Fibroblast of lung (primary cell): ENCODE data around the gene ATXN2. TPM values are rescaled to one million over a fixed set of nuclear protein-coding genes. Genes with fewer than 3 reads are reported as not detected.
A peak's percentile ranks its signal among the peaks of the same experiment; 100 is the strongest.

Experiments
- DNase-seq, 2 donors: peaks; one replicate each; pipeline versions ENCODE4 v3.0.0 to v3.0.0-alpha.2; 2010; ENCODE audit warnings: low read depth in 2 of 2
- H2AFZ ChIP-seq: 2 replicates; pipeline ENCODE4 v1.5.1; 2012; ENCODE audit warnings: low read length, control low read depth, inconsistent platforms
- H3K27ac ChIP-seq: 2 replicates; pipeline ENCODE4 v1.5.1; 2011; ENCODE audit warnings: low read length, control low read depth; ENCODE audit not compliant: insufficient read depth
- H3K27me3 ChIP-seq: 2 replicates; pipeline ENCODE4 v1.5.1; 2011; ENCODE audit warnings: mild to moderate bottlenecking, low read length; ENCODE audit not compliant: control insufficient read depth, insufficient read depth
- H3K36me3 ChIP-seq: 2 replicates; pipeline ENCODE4 v1.5.1; 2011; ENCODE audit warnings: low read length; ENCODE audit not compliant: control insufficient read depth, insufficient read depth
- H3K4me1 ChIP-seq: 2 replicates; pipeline ENCODE4 v1.5.1; 2011; ENCODE audit warnings: low read length; ENCODE audit not compliant: control insufficient read depth, insufficient read depth; ENCODE audit errors: extremely low read depth
- H3K4me2 ChIP-seq: 2 replicates; pipeline ENCODE4 v1.5.1; 2011; ENCODE audit warnings: low read length, control low read depth; ENCODE audit not compliant: insufficient read depth; ENCODE audit errors: extremely low read depth
- H3K4me3 ChIP-seq, 4 experiments: fragments of 200-600 bp in 1 of 4; sonication (generic) in 1 of 4; replicated peaks in 1 of 4; 2 replicates each; pipeline ENCODE4 v1.5.1; 2011 to 2016; ENCODE audit warnings: low read length in 4 of 4, low read depth in 3 of 4, mild to moderate bottlenecking in 3 of 4, control low read depth in 2 of 4, inconsistent platforms in 1 of 4, mixed read lengths in 1 of 4; ENCODE audit not compliant: insufficient read depth in 1 of 4; ENCODE audit errors: control extremely low read depth in 1 of 4
- H3K79me2 ChIP-seq: 2 replicates; pipeline ENCODE4 v1.5.1; 2012; ENCODE audit warnings: mild to moderate bottlenecking, low read length, inconsistent platforms; ENCODE audit not compliant: control insufficient read depth, insufficient read depth
- H3K9ac ChIP-seq: 2 replicates; pipeline ENCODE4 v1.5.1; 2011; ENCODE audit warnings: mild to moderate bottlenecking, low read length, control low read depth; ENCODE audit not compliant: insufficient read depth
- H3K9me3 ChIP-seq: 2 replicates; pipeline ENCODE4 v1.5.1; 2012; ENCODE audit warnings: low read depth, low read length; ENCODE audit not compliant: control insufficient read depth, insufficient read depth
- H4K20me1 ChIP-seq: 2 replicates; pipeline ENCODE4 v1.5.1; 2011; ENCODE audit warnings: low read length; ENCODE audit not compliant: control insufficient read depth, insufficient read depth; ENCODE audit errors: extremely low read depth
- EZH2 ChIP-seq: IDR thresholded peaks from 2 replicates; pipeline ENCODE4 v1.5.1; 2012; ENCODE audit warnings: low read length, control low read depth, mild to moderate bottlenecking; ENCODE audit errors: missing control alignments
- polyA plus RNA-seq, 2 donors: library from polyadenylated mRNA; depleted of rRNA in 1 of 2; stranded (reverse) in 1 of 2; unstranded in 1 of 2; fragments of >200 nt; gene quantifications; 2 replicates each; pipeline ENCODE4 v1.2.1, GENCODE V29; 2011 to 2012; ENCODE audit warnings: missing spikeins in 1 of 2
- total RNA-seq: library from RNA; depleted of rRNA; stranded (reverse); fragments of >200 nt; gene quantifications from 2 replicates; pipeline ENCODE4 v1.2.1, GENCODE V29; 2014
- TF ChIP-seq, protein P1 (sequence below), 2 donors: IDR thresholded peaks in 1 of 2; conservative IDR thresholded peaks in 1 of 2; 1 replicate in 1 of 2; 2 replicates in 1 of 2; pipeline ENCODE4 v1.5.1; 2011 to 2012; ENCODE audit warnings: low read length in 2 of 2, control low read depth in 1 of 2, inconsistent platforms in 1 of 2, low read depth in 1 of 2, mild to moderate bottlenecking in 1 of 2

Gene ATXN2
- total and polyA plus RNA-seq, 2 donors (not counting 1 experiment from before 2014, with no cell fraction given) = 25.9 to 31.2 TPM

DNA sequence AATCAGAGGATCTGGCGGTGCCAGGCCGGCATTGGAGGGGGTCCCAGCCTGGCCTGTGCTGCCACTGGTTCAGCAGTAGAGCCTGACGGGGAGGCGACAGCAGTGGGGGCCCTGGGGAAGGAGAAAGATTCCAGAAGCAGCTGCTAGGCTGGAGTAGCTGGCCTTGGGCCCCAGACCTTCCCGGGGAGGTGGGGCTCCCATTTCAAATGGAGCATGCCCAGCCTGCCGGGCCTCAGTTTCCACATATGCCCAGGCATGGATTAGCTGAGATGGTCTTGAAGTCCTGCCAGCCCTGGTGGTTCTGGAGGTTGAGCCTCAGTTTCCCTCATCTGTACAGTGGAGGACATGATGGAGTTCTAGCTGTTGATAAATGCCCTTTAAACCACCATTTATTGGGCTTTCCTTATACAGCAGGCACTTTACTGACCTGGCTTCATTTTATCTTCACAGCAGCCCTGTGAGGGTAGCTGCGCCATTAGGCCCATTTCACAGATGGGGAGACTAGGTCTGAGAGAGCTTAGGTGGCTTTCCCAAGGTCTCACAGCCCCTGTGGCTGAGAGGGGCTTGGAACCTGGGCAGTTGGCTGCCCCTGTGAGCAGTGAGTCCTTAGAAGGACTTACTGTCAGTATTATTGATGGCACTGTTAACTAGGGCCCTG is 171.6 kb downstream of the ATXN2 start:
- peaks cover 22% of the 10 kb centered on the region for H3K4me1 ChIP-seq
- no peak for DNase-seq
- H4K20me1 ChIP-seq = no peaks in the 10 kb centered on the region

DNA sequence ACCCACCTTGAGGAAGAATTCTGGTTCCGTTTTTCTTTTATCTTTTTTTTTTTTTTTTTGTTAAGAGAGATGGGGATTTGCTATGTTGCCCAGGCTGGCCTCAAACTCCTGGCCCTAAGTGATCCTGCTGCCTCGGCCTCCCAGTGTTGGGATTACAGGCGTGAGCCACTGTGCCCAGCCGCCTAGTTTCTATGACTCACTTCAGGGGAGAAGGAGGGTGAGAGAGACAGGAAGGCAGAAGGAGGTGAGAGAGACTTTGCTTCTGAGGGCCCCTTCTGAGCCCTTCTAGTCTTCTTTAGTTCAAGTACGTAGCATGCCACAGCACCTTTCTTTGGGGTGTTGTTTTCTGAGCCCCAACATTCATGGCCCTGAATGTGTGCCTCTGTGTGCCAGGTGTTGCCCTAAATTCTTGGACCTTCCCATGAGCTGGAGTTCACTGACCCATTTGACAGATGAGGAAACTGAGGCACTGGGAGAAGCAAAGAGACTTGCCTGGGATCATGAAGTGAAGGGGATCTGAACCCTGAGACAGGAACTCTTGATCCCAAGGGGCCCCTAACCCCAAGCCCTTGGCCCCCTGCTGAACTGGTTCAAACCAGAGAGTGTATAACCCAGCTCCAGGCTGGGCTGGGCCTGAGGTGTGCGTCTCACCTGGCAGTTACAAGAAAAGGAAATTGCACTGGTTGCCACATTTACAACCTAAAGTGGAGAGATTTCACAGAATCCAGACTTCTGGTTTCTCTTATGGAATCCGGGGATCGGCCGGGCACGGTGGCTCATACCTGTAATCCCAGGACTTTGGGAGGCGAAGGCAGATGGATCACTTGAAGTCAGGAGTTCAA is 172.6 kb downstream of the ATXN2 start:
- peak; percentile 25 to 47 for DNase-seq
- Histone ChIP-seq H4K20me1 (no peaks in the 10 kb centered on the region), H3K4me2 (no peak overlapping the region), H3K27me3 (no peaks in the 10 kb centered on the region), H3K79me2 (peaks cover 90% of the 10 kb centered on the region), H3K9me3 (no peaks in the 10 kb centered on the region), H3K4me3 (no peak overlapping the region), H3K9ac (no peak overlapping the region), H2AFZ (no peak overlapping the region), H3K27ac (no peak overlapping the region), H3K4me1 (peaks cover 21% of the 10 kb centered on the region), H3K36me3 (peaks cover 6% of the 10 kb centered on the region)
- no peak for TF ChIP-seq EZH2
- TF ChIP-seq, protein P1, sequence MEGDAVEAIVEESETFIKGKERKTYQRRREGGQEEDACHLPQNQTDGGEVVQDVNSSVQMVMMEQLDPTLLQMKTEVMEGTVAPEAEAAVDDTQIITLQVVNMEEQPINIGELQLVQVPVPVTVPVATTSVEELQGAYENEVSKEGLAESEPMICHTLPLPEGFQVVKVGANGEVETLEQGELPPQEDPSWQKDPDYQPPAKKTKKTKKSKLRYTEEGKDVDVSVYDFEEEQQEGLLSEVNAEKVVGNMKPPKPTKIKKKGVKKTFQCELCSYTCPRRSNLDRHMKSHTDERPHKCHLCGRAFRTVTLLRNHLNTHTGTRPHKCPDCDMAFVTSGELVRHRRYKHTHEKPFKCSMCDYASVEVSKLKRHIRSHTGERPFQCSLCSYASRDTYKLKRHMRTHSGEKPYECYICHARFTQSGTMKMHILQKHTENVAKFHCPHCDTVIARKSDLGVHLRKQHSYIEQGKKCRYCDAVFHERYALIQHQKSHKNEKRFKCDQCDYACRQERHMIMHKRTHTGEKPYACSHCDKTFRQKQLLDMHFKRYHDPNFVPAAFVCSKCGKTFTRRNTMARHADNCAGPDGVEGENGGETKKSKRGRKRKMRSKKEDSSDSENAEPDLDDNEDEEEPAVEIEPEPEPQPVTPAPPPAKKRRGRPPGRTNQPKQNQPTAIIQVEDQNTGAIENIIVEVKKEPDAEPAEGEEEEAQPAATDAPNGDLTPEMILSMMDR (conservative IDR thresholded peaks at IDR 0.05 in 1 of 2, IDR thresholded peaks at IDR 0.05 in 1 of 2; ENCODE audit: low read depth in 1 of 2, low read length in 2 of 2) = no peak

More for the DNA sequence above, 171.6 kb downstream of the ATXN2 start:
- Histone ChIP-seq H3K4me3 (no peak overlapping the region), H2AFZ (no peak overlapping the region), H3K36me3 (peaks cover 6% of the 10 kb centered on the region), H3K4me2 (no peak overlapping the region), H3K27me3 (no peaks in the 10 kb centered on the region), H3K27ac (no peak overlapping the region), H3K9me3 (no peaks in the 10 kb centered on the region), H3K79me2 (peaks cover 87% of the 10 kb centered on the region), H3K9ac (no peak overlapping the region)
- no peak for TF ChIP-seq EZH2
- TF ChIP-seq, protein P1 (conservative IDR thresholded peaks at IDR 0.05 in 1 of 2, IDR thresholded peaks at IDR 0.05 in 1 of 2; ENCODE audit: low read depth in 1 of 2, low read length in 2 of 2) = no peak

DNA sequence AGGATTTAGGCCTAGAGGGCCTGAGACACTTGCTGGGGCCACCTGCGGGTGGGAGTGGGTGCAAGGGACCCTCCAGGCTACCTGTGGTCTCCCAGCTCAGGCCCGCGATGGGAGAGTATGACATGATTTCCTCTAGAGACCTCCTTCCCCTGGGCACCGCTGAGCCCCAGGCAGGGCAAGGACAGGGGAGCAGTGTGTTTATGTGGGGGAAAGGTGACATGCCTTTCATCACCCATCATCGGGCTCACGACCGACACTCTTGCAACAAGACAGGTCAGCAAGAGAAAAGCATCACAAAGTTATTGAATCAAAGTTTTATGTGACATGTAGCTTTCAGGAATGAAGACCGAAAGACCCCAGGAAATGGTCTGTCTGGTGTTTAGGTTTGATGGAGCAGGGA is 173.5 kb downstream of the ATXN2 start:
- H3K9me3 ChIP-seq = no peaks in the 10 kb centered on the region
- TF ChIP-seq EZH2 = no peak
- TF ChIP-seq, protein P1 (conservative IDR thresholded peaks at IDR 0.05 in 1 of 2, IDR thresholded peaks at IDR 0.05 in 1 of 2; ENCODE audit: low read depth in 1 of 2, low read length in 2 of 2) = no peak
- DNase-seq = peak in 1 of 2 donors; percentile 39
- H3K36me3 ChIP-seq = peaks cover 7% of the 10 kb centered on the region
- no peak overlapping the region for H3K9ac ChIP-seq
- peaks cover 20% of the 10 kb centered on the region for H3K4me1 ChIP-seq
- H3K79me2 ChIP-seq = peaks cover 91% of the 10 kb centered on the region
- no peak overlapping the region for H3K4me2 ChIP-seq
- H2AFZ ChIP-seq = no peak overlapping the region
- H3K27me3 ChIP-seq = no peaks in the 10 kb centered on the region
- no peaks in the 10 kb centered on the region for H4K20me1 ChIP-seq
- H3K4me3 ChIP-seq = no peak overlapping the region
- H3K27ac ChIP-seq = no peak overlapping the region
